Occipital lobe (tissue), 2 donors: Measurements from ENCODE around the gene AKT3. TPM values are rescaled to one million over a fixed set of nuclear protein-coding genes. Genes with fewer than 3 reads are reported as not detected.

ENCODE experiments used
- DNase-seq: peaks from one replicate; lab custom pipeline; 2025; lab: John Stamatoyannopoulos, UW
- total RNA-seq: library from RNA; depleted of rRNA; stranded (reverse); fragments of >200 nt; gene quantifications from one replicate; pipeline ENCODE4 v1.2.3, GENCODE V29; 2014

The AKT3 gene
- total RNA-seq, 1 donor from 2014 or later: 624 TPM

DNA sequence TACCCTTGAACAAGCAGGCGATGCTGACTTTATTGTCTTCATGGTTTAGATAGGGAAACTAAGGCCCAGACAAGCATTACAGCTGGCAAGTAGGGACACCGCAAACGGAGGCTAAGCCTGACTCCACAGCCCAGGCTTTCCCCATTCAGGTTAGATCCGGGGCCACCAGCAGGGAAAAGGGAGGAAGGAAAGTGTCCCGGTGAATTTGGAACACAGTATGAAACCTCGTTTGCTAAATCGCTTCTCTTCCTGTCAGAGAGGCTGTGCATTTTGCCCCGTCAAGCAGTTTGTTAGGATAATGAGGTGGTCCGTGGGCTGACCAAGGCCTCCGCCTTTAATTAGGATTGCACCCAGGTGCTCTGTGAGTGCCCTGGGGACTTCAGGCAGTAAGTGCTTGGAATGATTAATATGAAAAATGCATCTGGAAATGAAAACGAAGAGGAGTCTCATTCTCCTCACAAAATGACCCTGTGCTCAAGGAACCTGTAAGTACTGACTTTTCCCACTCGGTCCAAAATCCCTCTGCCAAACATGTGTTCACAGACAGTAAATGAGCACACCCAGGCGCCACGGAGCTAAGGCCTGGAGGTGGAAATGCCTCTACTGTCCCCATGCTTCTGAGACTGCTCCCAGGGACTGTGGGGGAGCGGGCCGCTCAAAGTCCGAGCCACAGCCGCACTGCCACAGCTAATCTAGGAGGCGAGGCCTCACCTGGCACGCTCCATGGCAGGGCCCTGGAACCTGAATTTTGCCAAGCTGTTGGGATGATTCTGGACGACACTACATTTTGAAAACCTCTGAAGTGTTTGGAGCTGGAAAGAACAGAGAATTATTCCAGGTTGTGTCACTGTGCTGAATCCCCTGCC, 360.1 kb downstream of the AKT3 start:
- DNase-seq: no peak

DNA sequence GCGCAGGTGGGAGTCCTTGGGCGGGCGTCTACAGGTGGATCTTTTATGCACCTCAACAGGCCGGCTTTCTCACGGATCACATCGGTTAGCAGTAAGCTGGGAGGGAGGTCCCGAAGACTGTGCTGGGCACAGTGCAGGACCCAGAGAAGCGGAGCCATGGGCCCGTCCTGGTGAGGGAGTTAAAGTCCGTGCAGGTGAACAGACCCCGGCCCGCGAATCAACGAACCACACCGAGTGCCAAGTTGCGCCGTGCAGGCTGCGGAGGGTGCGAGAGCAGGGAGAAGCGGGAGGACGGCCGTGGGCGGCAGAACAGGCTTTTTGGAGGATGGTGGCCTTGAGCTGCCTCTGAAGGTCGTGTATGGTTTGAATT, 360.9 kb downstream of the AKT3 start:
- no peak for DNase-seq

DNA sequence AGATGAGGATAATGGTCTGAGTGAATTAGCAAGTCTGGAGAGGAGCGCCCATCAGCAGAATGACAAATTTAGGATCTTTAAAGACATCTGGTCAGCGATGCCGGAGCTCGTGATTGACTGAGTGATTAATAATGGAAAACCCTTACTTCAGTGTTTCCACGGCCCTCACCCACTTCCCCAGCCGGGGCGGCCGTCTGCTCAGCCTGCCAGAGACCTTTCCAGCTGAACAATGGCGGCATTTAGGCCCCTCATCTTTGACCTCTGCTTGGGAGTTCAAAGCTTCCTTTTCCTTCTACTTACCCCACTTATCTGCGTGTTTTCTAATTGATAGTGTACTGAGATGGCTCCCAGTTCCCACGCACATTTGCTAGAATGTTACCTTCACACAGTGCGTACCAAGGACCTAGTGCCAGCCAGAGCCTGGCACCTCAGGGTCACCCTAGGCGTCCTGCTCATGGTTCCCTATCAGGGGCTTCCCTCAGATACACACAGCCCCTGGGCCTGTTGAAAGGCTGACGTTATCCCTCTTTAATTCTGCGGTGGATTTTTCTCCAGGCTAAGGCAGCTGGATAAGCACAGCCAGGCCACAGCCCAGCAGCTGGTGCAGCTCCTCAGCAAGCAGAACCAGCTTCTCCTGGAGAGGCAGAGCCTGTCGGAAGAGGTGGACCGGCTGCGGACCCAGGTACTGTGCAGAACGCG, 361.4 kb downstream of the AKT3 start:
- no peak for DNase-seq

DNA sequence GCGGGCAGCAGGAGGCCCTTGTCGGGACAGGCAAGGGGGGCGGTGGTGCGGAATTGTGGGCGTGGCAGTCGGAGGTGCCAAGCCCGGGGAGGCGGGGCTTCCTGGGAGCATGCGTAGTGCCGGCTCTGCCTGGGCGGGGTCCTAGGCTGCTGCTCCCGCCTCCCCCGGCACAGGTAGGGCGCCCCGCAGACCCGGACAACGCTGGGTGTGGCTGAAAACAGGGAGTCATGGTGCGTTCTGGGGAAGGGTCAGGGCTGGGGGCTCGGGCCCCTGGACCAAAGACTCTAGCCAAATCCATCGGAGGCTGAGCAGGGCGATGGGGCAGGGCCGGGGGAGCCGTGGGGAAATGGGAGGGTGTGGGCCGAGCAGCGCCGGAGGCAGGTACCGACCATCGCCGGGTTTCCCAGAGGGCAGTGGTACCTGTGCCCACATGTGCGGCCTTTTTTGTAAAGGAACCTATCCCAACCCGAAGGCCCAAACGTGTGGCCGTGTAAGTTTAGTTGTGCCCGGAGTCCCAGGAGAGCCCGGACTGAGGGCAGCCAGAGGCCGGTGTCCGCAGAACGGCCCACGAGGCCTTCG, 362.3 kb downstream of the AKT3 start:
- DNase-seq: no peak

DNA sequence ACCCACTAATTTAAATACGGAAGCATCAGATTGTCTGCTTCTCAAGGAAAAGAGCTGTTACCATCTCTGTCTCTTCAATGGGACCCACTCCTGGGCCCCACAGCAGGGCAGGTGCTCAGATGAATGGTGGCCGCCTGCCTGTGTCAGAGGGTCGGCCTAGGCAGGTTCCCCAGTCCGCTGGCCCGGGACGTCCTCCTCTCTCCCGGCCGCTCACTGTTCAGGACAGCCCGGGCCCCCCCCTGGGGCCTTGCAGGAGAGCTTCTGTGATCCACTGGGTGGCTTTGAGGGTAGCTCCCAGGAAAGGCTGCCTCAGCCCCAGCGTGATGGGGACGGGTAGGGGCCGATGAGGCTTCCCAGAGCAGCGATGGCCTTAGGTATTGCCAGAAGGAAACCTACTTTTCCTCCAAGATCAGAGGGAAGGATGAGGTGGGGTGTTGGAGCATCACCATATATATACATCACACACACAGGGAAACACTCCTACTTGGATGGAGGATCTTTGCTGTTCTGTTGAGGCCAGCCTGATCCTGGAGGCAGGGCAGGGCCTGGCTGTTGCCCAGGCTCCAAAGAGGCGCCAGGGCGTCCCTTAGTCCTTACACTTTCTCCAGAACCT, 362.9 kb downstream of the AKT3 start:
- no peak for DNase-seq

DNA sequence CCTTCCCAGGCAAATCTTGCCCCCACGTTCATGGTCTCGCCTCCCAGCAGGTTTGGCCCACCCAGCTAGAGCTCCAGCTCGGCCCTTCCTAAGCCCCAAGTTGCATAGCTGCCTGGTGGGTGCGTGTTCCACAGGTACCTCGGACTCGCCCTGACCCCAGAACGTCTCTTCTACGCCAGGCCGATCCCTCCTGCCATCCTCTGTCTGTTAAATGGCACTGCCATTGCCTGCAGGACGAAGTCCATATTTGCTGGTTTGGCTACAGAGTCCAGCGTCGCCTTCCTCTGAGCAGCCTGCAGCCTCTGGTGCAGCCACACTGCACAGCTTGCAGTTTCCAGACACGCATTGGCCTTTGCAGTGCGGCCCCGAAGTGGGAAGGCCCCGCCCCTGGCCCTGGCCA, 366.1 kb downstream of the AKT3 start:
- no peak for DNase-seq

DNA sequence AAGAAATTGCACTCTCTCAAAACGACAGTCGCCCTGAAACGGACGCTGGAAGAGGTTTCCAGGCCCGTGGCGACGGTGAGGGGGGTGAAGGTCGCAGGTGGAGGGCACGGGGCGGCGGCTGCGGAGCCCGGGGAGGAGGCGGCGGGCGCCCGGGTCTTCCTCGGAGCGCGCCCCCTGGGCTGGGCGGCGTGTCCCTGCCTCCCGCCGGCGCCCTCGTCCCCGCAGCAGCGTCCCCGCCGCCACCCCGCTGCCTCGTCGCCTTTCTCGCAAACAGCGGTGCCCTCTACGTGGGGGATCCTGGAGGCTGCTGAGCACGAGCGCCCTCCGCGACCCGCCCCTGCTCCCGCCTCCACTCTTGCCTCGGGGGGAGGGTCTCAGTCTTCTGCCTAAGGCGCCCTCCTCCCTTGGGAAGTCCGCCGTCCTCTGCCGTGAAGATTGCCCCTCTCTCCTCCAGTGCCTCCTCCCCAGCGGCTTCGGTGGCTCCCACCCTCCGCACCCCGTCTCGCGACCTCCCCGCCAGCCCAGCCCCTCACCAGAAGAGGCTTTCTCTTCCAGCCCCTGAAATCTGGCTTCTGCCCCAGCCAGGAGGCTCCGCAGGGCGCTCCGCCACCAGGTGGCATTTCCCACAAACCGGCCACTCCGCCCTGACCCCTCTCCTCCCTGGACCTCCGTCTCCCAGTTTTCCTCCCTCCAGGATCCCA, 366.8 kb downstream of the AKT3 start:
- no peak for DNase-seq

DNA sequence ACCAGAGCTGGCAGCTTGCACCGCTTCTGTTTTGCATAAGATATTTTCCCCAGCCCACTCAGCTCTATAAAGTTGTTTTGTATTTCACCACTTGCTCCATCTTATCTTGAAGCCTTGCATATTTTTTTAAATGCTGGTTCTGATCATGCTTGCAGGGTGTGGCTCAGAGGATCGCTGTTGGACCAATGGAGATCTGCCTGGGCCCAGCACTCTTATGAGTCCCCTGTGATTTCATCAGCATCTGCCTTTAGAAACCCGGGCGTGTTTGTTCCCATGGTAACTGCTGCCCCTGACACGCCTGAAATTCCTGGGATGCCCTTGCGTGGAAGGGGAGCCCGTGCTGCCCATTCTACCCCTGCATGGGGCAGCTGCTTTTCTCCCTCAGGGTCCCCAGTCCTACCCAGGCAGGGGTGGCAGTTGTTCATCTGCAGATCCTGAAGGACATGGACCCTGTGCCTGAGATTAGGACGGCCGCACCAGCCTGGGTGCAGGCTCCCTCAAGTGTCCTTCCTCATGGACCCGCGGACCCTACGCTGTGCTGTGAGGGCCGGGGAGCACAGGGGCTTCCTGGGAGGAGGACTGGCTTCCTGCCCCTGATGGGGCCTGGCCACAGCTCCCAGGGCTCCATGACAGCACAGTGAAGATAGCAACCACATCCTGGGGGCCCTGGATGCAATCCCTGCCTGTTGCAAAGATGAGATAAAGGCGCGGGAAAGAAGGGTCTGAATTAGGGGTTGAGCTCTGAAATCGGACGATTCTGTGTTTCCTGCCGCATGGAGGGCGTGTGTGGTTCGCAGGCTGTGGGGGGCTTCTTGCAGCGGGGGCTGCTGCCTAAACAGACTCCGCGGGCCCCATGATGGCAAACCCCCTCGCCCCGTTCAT, 367.7 kb downstream of the AKT3 start:
- DNase-seq: peak; percentile 58

DNA sequence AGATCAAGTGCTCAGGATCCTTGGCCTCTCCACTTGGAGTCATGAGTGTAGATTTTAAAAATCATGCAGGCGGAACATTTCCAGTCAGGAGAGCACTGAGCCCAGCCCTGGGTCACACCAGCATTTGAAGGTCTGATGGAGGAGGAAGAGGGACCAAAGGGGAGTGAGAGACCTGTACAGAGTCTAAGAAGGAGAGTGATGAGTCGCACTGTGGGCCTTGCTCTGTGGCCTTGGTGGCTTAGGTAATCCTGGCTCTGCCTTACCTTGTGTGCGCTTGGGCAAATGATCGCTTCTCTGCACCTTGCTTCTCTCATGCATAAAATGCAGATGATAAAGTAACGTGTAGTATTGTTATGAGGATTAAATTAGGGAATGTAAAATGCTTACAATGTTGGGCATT, 368.9 kb downstream of the AKT3 start:
- DNase-seq: no peak

DNA sequence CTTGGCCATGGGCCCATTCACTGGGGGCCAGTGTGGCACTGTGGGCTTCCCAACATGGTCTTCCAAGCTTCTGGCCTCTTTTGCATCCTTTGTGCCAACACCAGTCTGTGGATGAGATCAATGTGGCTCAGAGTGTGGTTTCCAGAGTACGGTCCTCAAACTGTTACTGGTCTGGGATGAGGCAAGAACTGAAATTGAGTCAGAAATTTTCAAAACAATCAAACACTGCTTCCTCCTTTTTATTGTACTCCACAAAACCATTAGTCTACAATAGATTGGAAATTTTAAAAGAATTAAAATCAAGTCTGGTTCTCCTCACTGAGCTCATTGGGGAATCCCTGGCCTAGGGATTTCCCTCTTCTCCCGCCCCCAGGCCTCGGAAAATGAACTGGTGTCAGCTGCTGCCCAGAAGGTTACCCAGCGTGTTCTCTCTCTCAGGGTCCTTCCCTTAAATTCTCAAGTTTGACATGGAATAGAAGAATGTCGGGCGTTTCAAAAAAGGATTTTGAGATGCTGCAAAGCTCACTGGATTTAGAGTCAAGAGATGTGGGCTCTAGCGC, 372.2 kb downstream of the AKT3 start:
- DNase-seq: no peak

DNA sequence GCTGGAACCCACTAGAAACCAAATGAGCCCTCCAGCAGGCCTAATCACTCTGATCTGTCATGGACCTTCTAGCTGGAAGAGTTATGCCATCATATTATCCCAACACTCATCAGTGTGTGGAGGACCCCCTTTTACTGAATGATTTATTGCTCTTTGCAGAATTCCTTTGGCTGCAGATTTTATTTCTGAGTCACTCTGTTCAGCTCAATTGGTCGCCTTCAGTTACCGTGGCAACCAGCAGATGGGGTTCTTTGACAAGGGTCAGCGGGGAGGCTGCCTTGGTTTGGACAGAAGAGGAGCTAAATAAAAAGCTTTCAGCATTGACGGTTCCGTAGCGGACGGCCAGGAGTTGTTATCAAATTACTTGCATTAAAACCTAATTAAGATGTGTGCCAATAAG, 374.1 kb downstream of the AKT3 start:
- peak; percentile 53 for DNase-seq

DNA sequence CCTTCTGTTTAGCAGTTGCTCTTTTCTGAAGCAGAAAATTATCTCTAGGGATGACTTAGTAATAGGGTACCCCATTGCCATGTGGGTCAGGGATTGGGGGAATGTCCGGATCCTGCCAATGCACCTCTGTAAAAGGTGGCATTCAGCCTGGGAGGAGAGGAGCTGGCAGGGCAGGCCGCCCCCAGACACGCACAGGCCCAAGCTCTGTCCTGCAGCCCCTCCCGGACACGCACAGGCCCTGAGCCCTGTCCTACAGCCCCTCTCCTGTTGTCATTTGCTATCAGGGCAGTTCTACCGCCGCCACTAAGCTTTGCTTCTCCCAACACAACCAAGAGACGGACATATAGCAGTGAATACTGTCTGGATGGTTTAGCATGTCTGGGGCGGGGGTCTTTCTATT, 375.1 kb downstream of the AKT3 start:
- no peak for DNase-seq

DNA sequence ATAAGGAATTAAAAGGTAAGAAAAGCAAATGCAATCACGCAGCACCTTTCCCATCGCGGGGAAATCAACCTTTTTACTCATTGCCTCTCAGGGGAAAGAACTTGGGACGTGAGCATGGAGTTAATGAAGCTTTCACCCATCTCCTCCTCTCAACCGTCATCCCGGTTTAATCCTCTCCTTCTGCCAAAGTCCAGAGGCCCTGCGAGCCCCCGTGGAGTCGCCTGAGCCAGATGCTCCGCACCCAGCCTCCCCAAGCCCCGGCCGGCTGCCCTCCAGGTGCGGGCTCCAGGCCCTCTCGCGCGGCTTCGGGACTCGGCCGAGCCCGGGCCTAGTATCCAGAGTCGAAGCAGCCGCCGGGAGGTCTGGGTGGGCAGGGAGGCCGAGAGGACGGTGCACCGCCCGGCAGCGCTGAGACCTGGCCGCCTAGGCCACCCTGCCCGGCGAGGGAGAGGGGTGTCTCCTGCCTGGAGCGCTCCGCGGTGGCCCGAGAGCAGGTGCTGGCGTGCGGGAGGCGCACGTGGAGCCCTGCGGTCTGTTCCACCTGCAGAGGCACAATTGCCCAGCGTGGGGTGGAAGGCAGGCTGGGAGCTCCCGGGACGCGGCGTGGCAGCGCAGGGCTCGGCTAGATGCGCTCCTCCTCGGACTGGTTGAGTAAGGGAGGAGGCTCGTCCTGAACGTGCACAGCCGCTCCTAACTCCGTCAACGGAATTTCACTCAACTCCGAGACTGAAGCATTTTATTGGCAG, 375.7 kb downstream of the AKT3 start:
- no peak for DNase-seq

DNA sequence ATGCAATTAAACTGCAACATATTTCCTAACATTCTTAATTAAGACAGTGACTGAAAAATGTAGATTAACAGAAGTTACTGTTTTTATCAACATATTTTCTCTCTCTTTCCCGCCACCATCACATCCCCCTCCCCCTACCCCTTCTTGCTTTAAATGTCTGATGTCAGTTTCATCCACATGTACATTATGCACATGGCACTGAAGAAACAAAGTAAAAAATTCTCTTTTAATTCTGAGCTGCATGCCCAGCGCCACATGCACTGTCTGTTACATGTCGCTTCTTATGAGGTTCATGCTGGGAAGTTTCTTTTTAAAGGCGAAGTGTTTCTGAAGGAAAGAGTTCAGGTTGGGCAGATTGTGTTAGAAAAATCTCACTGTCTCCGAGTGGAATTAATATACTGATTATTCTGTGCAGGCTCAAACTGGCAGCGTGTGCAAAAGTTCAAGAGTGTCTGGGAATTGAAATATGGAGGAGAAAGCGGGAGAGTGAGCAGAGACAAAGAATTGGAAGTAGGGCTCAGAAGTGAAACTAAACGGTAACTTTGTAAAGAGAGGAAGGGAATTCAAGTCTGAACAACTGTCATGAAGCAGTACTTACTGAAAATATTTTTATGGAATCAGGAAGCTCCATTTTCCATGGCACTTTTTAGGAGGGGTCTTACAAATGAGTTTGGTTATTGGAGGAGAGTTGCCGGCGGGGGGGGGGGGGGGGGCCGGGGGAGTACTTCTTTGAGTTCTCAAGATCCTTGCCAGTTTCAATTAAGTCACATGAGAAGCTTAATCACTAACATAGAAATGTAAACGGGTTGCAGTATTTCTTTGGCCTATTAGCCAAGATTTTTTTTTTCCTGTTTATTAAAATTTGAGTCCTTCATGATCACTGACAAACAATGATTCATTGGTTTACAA, 376.6 kb downstream of the AKT3 start:
- no peak for DNase-seq

DNA sequence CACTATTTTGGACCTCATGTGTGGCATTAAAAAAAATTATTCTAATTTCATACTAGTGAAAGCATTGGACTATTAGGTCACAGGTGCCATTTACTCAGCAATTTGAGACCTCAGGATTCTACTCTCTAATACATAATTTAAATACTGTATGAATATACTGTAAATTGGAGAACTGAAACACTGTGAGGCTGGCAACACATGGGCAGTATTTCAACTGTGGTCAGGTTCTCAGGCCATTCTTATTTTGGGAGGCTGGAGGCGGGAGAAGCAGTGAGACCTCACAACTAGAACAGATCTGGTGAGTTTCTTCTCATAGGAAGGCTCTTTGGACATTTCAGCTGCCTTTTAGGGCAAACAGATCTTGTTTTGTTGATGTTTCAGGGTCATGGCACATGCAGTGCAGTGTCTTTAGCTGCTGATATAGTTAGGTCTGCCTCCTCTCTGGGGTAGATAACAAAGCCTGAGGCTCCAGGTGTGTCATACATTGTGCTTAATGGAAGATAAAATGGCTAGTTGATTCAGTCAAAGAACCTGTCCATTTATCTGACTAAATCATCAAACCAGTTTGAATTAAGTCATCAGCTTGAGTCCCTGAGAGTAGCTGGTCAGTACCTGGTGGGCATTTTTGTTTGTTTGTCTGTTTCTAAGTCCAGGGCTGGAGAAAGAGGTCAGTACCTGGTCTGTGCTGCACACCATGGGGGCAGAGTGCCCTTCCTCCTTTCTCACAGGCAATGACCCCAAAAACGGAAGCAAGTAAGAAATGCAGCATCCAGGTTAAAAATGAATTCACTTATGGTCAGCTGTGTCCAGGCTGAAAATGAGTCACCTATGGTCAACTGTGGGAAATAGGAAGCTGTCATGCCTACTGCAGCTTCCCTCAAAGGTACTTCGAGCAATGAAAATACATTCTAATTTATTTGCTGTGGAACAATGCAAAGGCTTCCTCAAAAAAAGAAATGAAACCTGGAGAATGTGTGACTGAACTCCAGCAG, 378.0 kb downstream of the AKT3 start:
- DNase-seq: no peak

DNA sequence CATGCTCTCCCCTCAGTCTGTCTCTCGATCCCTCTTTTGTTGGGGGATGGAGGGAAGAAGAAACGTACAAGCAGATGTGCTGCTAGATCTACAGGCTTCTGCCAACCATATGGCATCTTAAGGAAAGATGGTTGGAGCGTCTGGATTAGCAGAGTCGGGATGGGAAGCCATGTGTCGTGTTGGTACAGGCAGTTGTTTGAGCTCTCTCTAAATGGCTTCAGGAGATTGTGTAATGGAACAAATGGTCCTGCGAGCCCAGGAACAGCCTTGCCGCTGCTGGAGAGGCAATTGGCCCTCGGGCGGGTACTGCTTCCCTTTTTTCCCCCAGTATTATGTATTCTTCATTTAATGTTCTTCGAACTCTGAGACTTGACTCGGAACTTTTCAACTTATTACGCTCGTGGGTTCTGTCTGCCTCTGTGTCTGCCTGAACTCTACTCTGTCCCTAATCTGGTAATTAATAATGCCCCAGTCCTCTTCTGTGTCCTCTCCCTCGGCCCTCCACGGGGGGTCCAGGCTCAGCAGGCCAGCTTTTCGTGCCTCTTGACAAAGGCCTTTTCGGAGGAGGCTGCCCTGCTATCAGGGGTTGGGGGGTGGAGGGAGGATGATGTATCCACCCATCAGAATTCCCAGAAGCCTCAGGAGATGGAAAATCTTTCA, 378.9 kb downstream of the AKT3 start:
- DNase-seq: peak; percentile 36

DNA sequence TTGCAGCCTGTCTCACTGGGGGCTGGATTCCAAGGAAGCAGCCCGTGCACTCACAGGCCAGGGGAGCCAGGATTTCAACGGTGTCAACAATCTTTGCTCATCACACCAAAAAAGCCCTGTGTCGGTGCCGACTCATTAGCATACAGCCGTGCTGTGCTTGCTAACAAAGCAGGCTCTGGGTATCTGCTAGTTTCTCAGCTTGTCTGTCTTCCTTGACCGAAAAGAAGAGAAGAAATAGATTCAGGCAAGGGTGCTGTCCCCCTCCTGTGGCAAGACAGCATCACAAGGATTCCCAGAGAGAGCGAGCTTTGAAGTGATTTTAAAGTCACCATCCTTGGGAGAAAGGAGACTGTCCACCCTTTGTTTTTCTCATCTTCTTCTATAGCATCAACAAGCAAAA, 379.5 kb downstream of the AKT3 start:
- DNase-seq: peak; percentile 39
